NCI-H748 treated with DMSO at 0.1 percent for 48 hours (cell line): ENCODE data around the gene MEGF9.

Source experiments
- DNase-seq: peaks from one replicate; lab custom pipeline; 2025; lab: John Stamatoyannopoulos, UW

Gene MEGF9

GRCh38 chr9:120730654-120731514 is 16.6 kb upstream of the MEGF9 start:
- DNase-seq = no peak

- DNase-seq = no peak
These were observed 15.5 kb upstream of the MEGF9 start for GRCh38 chr9:120729791-120730241.

GRCh38 chr9:120726484-120726883 is 12.2 kb upstream of the MEGF9 start:
- no peak for DNase-seq

- DNase-seq = no peak
These were observed 11.6 kb upstream of the MEGF9 start for GRCh38 chr9:120725907-120726306.

GRCh38 chr9:120724757-120725400 is 10.6 kb upstream of the MEGF9 start:
- no peak for DNase-seq

- no peak for DNase-seq
These were observed 9.3 kb upstream of the MEGF9 start for GRCh38 chr9:120723565-120723964.

- DNase-seq = no peak
These were observed 6.1 kb upstream of the MEGF9 start for GRCh38 chr9:120720404-120720803.

GRCh38 chr9:120718316-120718715 is 4.0 kb upstream of the MEGF9 start:
- no peak for DNase-seq

- DNase-seq = no peak
These were observed 2.9 kb upstream of the MEGF9 start for GRCh38 chr9:120717176-120717575.

- no peak for DNase-seq
These were observed 2.2 kb upstream of the MEGF9 start for GRCh38 chr9:120716483-120716882.

- no peak for DNase-seq
These were observed 1.2 kb upstream of the MEGF9 start for GRCh38 chr9:120715389-120715924.

GRCh38 chr9:120714846-120715388 is 647 bp upstream of the MEGF9 start:
- DNase-seq = no peak

GRCh38 chr9:120713257-120714087 is 798 bp downstream of the MEGF9 start:
- no peak for DNase-seq

- DNase-seq = no peak
These were observed 1.7 kb downstream of the MEGF9 start for GRCh38 chr9:120712539-120713031.

GRCh38 chr9:120711841-120712538 is 2.3 kb downstream of the MEGF9 start:
- DNase-seq = no peak

GRCh38 chr9:120711354-120711753 is 2.9 kb downstream of the MEGF9 start:
- no peak for DNase-seq

- no peak for DNase-seq
These were observed 3.9 kb downstream of the MEGF9 start for GRCh38 chr9:120710110-120710981.

- DNase-seq = no peak
These were observed 5.6 kb downstream of the MEGF9 start for GRCh38 chr9:120708526-120709224.

- DNase-seq = no peak
These were observed 7.1 kb downstream of the MEGF9 start for GRCh38 chr9:120707170-120707569.
